Prostate gland (tissue), 2 donors: ENCODE data around the gene ORAI2.

ENCODE experiments used
- CTCF ChIP-seq, 4 experiments: fragments of 200-600 bp in 2 of 4; fragments of 450-650 bp in 2 of 4; sonication (generic) in 2 of 4; IDR thresholded peaks; 1 replicate in 3 of 4; 2 replicates in 1 of 4; pipeline ENCODE4 v1.5.1; 2016 to 2019; ENCODE audit warnings: antibody characterized with exemption in 4 of 4, mild to moderate bottlenecking in 2 of 4, moderate library complexity in 2 of 4
- POLR2A ChIP-seq: fragments of 450-650 bp; IDR thresholded peaks from one replicate; pipeline ENCODE4 v1.6.1; 2016; ENCODE audit warnings: antibody characterized with exemption, mild to moderate bottlenecking
- POLR2AphosphoS5 ChIP-seq: sonication (generic); formaldehyde crosslinking; IDR thresholded peaks from one replicate; pipeline ENCODE4 v1.6.1; 2017; ENCODE audit warnings: antibody characterized with exemption

GRCh38 chr7:102471791-102472125 lies 38.4 kb downstream of the ORAI2 start:
- TF ChIP-seq CTCF (IDR thresholded peaks at IDR 0.05) (no peak), POLR2A (no peak), POLR2AphosphoS5 (no peak)
